Erythroblast (primary cell): ENCODE results near the gene JARID2.

ENCODE experiments used
- GATA1 ChIP-seq: IDR thresholded peaks from 2 replicates; pipeline ENCODE4 v1.6.1; 2011; ENCODE audit warnings: low read depth, mild to moderate bottlenecking, control low read depth, low read length, moderate library complexity
- POLR2A ChIP-seq: IDR thresholded peaks from 2 replicates; pipeline ENCODE4 v1.6.1; 2011; ENCODE audit warnings: mild to moderate bottlenecking, low read length

GRCh38 chr6:15484821-15485220, 239.0 kb downstream of the JARID2 start:
- no peak for TF ChIP-seq POLR2A
- no peak for TF ChIP-seq GATA1
